ENCODE data around the gene KCNJ12. TPM values are rescaled to one million over a fixed set of nuclear protein-coding genes. Genes with fewer than 3 reads are reported as not detected.

KCNJ12 gene
- total and polyA plus RNA-seq, 2 experiments from 2014 or later: 0.61 to 2.4 TPM

GRCh38 chr17:21352981-21353265 is 23.2 kb upstream of the KCNJ12 start:
- peaks cover 11% of the 10 kb centered on the region for H3K27me3 Mint-ChIP-seq (ENCODE audit: insufficient read depth, low read depth, poor library complexity)
- no peak for DNase-seq (ENCODE audit: low spot score)
- Histone ChIP-seq H4K20me1 (replicated peaks; ENCODE audit: insufficient read depth) (no peaks in the 10 kb centered on the region), H3K9me2 (ENCODE audit: insufficient read depth) (no peaks in the 10 kb centered on the region), H3K4me1 (ENCODE audit: insufficient read depth) (no peaks in the 10 kb centered on the region), H3F3A (replicated peaks; ENCODE audit: low read depth) (no peaks in the 10 kb centered on the region), H3K27me3 (ENCODE audit: insufficient read depth) (no peaks in the 10 kb centered on the region), H3K4me3 (no peak overlapping the region), H3K4me2 (no peak overlapping the region), H2AFZ (no peak overlapping the region), H3K79me2 (replicated peaks; ENCODE audit: insufficient read depth) (no peaks in the 10 kb centered on the region), H3K27ac (ENCODE audit: low read depth) (no peak overlapping the region), H3K36me3 (ENCODE audit: insufficient read depth) (no peaks in the 10 kb centered on the region)
- ATAC-seq: no peak
- H3K4me3 Mint-ChIP-seq: no peak overlapping the region
- no peak overlapping the region for H3K27ac Mint-ChIP-seq
- no peaks in the 10 kb centered on the region for H3K36me3 Mint-ChIP-seq (ENCODE audit: low read depth)
- TF ChIP-seq NANOG (IDR thresholded peaks at IDR 0.05; ENCODE audit: borderline replicate concordance): no peak
- no peak for TF ChIP-seq POLR2AphosphoS5 (IDR thresholded peaks at IDR 0.05; ENCODE audit: low read depth)
- no peak for TF ChIP-seq CREB1 (CRISPR knock-in tag; IDR thresholded peaks at IDR 0.05; ENCODE audit: low read depth)
- TF ChIP-seq ETS1 (IDR thresholded peaks at IDR 0.05): no peak
- peaks cover 4% of the 10 kb centered on the region; the same call in 1 of the 3 replicates for H3K9me3 Mint-ChIP-seq
- H3K4me1 Mint-ChIP-seq: 0 out of 3 replicates have a peak, but pooled peaks cover 3% of the 10 kb centered on the region

DNA sequence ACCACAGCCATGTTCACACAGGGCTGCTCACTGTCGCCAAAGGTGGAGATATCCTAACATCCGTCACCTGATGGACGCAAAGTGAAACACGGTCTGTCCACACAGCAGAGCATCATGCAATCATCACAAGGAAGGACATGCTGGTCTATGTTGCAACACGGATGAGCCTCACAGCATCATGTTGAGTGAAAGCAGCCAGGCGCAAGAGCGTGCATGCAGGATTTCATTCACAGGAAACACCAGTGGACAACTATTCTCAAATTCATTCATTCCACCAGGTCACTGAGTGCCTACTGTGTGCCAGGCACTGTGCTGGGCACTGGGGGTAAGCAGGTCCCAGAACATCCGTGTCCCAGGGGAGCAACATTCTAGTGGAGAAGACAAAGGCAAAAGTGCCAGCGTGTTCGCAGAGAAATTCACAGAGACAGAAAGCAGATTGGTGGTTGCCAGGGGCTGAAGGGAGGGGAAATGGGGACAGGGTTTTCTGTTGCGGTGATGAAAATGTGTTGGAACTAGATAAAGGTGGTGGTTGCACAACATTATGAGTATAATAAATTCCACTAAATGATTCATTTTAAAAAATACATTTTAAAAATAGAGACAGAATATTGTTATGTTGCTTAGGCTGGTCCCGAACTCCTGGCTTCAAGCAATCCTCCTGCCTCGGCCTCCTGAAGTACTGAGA is 22.7 kb upstream of the KCNJ12 start:
- no peaks in the 10 kb centered on the region for H3K36me3 Mint-ChIP-seq (ENCODE audit: low read depth)
- Histone ChIP-seq H3K27me3 (ENCODE audit: insufficient read depth) (no peaks in the 10 kb centered on the region), H3K4me2 (no peak overlapping the region), H3K4me3 (no peak overlapping the region), H4K20me1 (replicated peaks; ENCODE audit: insufficient read depth) (no peaks in the 10 kb centered on the region), H3K9me2 (ENCODE audit: insufficient read depth) (no peaks in the 10 kb centered on the region), H3K4me1 (ENCODE audit: insufficient read depth) (no peaks in the 10 kb centered on the region), H3K27ac (ENCODE audit: low read depth) (no peak overlapping the region), H3F3A (replicated peaks; ENCODE audit: low read depth) (no peaks in the 10 kb centered on the region), H2AFZ (no peak overlapping the region), H3K79me2 (replicated peaks; ENCODE audit: insufficient read depth) (no peaks in the 10 kb centered on the region), H3K36me3 (ENCODE audit: insufficient read depth) (no peaks in the 10 kb centered on the region)
- H3K9me3 Mint-ChIP-seq: peaks cover 4% of the 10 kb centered on the region; the same call in 1 of the 3 replicates
- no peak for ATAC-seq
- no peak for DNase-seq (ENCODE audit: low spot score)
- TF ChIP-seq POLR2AphosphoS5 (IDR thresholded peaks at IDR 0.05; ENCODE audit: low read depth): no peak
- TF ChIP-seq REST (IDR thresholded peaks at IDR 0.05; ENCODE audit: unreplicated experiment): no peak
- TF ChIP-seq CREB1 (CRISPR knock-in tag; IDR thresholded peaks at IDR 0.05; ENCODE audit: low read depth): no peak
- TF ChIP-seq ETS1 (IDR thresholded peaks at IDR 0.05): no peak
- no peak for TF ChIP-seq EZH2phosphoT487 (IDR thresholded peaks at IDR 0.05; ENCODE audit: unreplicated experiment)
- TF ChIP-seq JUNB (IDR thresholded peaks at IDR 0.05; ENCODE audit: unreplicated experiment): no peak
- no peak for TF ChIP-seq NANOG (IDR thresholded peaks at IDR 0.05; ENCODE audit: borderline replicate concordance)
- TF ChIP-seq ZNF114 (CRISPR knock-in tag; IDR thresholded peaks at IDR 0.05): no peak
- H3K27ac Mint-ChIP-seq: no peak overlapping the region
- H3K27me3 Mint-ChIP-seq (ENCODE audit: insufficient read depth, low read depth, poor library complexity): peaks cover 12% of the 10 kb centered on the region
- no peak overlapping the region for H3K4me3 Mint-ChIP-seq
- H3K4me1 Mint-ChIP-seq: peaks cover 7% of the 10 kb centered on the region; the same call in 1 of the 3 replicates

Data from GM23338 (cell line).